Stimulated activated effector memory CD8-positive, alpha-beta T cell treated with anti-CD3 and anti-CD28 coated beads, Interleukin-12 subunit alpha, Interleukin-12 subunit beta, amount 100 ng/mL, for 72 hours (primary cell): Measurements from ENCODE around the gene HBP1.
"Not testable (repeated sequence)": the region's sequence is repeated elsewhere in the genome, so short reads cannot be mapped to it uniquely, and the experiment has no call there.

Experiments
- ATAC-seq: fragments of 150-1000 bp; cut with Tn5 transposase; 2 replicates; pipeline ENCODE4 v1.10.0; 2021
- DNase-seq, 2 donors: peaks; one replicate each; pipeline ENCODE4 v3.0.0; 2021 to 2022; ENCODE audit warnings: low spot score in 2 of 2
- H3K27ac Mint-ChIP-seq: one replicate; pipeline ENCODE4 v1.8.0; 2022; ENCODE audit warnings: mild to moderate bottlenecking, mixed read lengths
- H3K36me3 Mint-ChIP-seq: one replicate; pipeline ENCODE4 v1.8.0; 2022; ENCODE audit warnings: mild to moderate bottlenecking, mixed read lengths
- H3K4me1 Mint-ChIP-seq: one replicate; pipeline ENCODE4 v1.8.0; 2022; ENCODE audit warnings: mixed read lengths
- H3K4me3 Mint-ChIP-seq: one replicate; pipeline ENCODE4 v1.8.0; 2022; ENCODE audit warnings: mild to moderate bottlenecking, mixed read lengths
- H3K9me3 Mint-ChIP-seq: one replicate; pipeline ENCODE4 v1.8.0; 2022; ENCODE audit warnings: mixed read lengths

HBP1 gene

DNA sequence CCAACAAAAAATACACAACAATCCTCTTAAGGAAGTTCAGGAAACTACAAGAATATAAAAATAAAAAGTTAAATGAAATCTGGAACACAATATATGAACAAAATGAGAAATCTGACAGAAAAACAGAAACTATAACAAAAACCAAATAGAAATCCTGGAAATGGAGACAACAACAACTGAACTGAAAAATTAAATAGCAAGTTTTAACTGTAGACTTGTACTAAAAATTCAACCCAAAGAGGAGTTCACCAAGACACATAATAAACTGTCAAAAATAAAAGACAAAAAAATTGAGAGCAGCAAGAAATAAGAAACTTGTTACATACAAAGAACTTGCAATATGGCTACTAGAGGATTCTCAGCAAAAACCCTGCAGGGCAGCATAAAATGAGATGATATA, 45.1 kb downstream of the HBP1 start:
- no peak for DNase-seq
- no peak for ATAC-seq
- Mint-ChIP-seq H3K4me3 (no peak overlapping the region), H3K4me1 (no peaks in the 10 kb centered on the region), H3K27ac (no peak overlapping the region), H3K9me3 (peaks cover 5% of the 10 kb centered on the region), H3K36me3 (peaks cover 13% of the 10 kb centered on the region)

DNA sequence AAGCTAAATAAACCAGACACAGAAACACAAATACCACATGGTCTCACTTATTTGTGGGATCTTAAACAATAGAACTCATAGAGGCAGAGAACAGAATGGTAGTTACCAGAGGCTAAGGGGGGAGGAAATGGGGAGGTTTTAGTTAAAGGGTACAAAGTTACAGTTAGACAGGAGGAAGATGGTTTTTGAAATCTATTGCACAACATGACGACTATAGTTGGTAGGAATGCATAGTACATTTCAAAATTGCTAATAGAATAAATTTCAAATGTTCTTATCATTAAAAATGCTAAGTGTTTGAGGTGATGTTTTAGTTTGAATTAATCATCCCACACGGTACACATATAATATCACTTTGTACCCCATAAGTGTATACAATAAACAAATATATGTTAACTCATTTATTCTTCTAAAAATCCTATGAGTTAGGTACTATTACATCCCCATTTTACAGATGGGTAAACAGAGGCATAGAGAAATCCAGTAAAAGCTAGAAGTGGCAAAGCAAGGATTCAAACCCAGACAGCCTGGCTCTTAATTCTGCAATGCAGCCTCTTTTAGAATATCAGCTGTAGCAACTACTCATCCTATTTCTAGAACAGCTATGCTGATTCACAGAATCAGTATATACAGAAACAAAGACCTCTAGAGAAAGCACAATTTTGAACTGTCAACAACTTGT, 50.9 kb downstream of the HBP1 start:
- Mint-ChIP-seq H3K4me1 (no peaks in the 10 kb centered on the region), H3K36me3 (no peaks in the 10 kb centered on the region), H3K27ac (no peak overlapping the region), H3K9me3 (peaks cover 5% of the 10 kb centered on the region), H3K4me3 (no peak overlapping the region)
- ATAC-seq (no peak), DNase-seq (no peak)

DNA sequence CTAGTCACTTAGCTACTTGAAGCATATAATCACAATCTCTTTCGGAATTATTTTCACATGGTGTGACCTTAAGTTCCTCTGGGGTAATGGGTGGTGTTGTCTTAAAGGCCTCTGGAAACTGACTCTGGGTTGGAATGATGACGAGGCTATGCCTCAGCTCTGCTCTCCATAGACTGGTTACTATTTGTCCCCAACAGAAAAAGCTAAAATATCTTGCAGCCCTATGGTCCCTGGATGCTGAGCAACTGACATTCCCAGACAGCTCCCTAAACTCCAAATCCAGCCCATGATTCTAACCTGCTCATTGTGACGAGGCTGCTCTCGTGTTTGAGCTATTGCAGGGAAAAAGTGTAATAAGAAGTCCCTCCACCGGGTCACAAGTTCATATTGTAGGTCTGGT, 51.6 kb downstream of the HBP1 start:
- ATAC-seq (no peak), DNase-seq (no peak)
- no peaks in the 10 kb centered on the region for H3K9me3 Mint-ChIP-seq
- H3K4me3 Mint-ChIP-seq = no peak overlapping the region
- no peaks in the 10 kb centered on the region for H3K36me3 Mint-ChIP-seq
- no peaks in the 10 kb centered on the region for H3K4me1 Mint-ChIP-seq
- no peak overlapping the region for H3K27ac Mint-ChIP-seq

DNA sequence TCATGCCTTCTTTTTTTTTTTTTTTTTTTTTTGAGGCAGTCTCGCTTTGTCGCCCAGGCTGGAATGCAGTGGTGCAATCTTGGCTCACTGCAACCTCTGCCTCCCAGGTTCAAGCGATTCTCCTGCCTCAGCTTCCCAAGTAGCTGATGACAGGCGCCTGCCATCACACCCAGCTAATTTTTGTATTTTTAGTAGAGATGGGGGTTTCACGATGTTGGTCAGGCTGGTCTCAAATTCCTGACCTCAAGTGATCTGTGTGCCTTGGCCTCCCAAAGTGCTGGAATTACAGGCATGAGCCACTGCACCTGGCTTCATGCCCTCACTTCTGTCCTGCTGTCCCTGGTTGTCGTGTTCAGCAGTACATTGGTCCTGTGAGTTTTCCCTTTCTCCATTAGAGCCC, 52.0 kb downstream of the HBP1 start:
- H3K4me3 Mint-ChIP-seq, DNase-seq, H3K36me3 Mint-ChIP-seq, H3K4me1 Mint-ChIP-seq, H3K9me3 Mint-ChIP-seq, ATAC-seq, H3K27ac Mint-ChIP-seq: not testable (repeated sequence)

DNA sequence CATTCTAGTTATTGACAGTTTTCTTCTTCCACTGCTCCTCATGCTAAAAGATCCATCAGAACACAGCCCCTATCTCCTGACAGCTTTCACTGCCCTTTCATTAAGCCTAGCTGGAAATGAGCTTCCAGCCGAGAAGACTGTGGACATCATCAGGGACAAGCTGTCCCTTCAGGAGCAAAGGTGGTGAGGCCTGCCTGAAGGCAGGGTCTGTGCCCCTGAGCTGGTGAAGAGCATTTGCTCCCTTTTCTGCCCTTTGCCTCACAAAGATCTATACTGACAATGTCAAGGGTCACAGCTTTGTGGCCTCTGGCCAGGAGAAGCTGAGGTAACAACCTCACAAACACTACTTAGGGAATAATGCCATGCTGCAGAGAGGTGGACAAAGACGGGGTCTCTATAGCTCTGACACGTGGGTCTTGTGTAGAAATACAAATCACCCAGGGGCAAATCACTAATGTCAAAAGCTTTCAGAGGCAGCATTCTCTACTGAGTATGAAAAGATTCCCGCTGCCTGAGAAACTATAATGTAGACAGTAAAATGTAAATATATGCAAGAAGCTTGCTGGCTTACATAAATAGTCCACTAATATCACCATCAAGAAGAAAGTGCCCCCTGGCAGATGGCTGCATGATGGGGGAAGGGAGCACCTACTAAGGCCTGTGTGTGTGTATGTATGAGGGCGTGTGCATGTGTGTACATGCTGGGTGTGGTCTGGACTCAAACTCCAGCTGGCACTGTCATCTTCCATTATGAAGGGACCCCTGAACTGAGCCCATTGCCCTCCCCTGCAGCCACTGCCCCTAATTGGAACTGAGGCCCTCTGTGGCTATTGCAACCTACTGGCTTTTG, 55.8 kb downstream of the HBP1 start:
- Mint-ChIP-seq H3K4me1 (no peaks in the 10 kb centered on the region), H3K4me3 (no peak overlapping the region), H3K36me3 (peaks cover 23% of the 10 kb centered on the region), H3K27ac (peak overlapping the region; percentile 38), H3K9me3 (no peaks in the 10 kb centered on the region)
- DNase-seq = no peak
- ATAC-seq = no peak

DNA sequence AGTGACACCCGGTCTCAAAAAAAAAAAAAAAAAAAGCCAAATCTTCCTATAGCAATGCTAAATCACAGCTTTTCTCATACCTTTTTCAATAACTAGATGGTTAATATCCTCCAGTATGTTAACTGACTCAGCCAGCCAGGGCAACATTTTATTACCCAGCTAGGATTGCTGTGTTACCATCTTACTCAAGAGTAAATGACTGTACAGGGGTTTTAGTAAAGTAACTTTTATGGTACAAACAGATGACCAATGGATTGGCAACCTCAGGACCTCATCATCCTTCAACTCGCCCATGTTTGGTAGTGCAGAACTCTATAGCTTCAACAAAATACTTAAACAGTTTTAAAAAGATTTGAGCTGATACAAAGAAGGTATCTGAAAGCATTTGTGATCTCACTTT, 59.5 kb downstream of the HBP1 start:
- Mint-ChIP-seq H3K27ac (no peak overlapping the region), H3K36me3 (peaks cover 35% of the 10 kb centered on the region), H3K4me1 (no peaks in the 10 kb centered on the region), H3K4me3 (no peak overlapping the region), H3K9me3 (no peaks in the 10 kb centered on the region)
- DNase-seq = no peak
- ATAC-seq = no peak

DNA sequence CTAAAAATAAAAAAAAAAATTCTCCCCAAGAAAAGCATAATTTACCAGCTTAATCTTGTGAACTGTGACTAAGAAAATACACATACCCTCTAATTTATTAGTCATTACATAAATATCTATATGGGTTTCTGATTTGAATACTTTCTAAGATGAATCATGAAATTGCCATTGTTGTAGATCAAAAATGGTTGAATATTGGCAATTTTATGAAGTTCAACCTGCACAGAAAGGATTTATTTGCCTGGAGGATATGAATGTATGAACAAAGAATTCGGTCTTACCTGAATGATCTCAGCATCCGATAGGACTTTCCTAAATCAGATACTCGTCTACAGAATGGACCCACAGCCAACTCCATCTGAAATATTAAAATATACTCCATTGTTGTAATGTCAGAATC, 61.5 kb downstream of the HBP1 start:
- DNase-seq (no peak), ATAC-seq (no peak)
- no peaks in the 10 kb centered on the region for H3K4me1 Mint-ChIP-seq
- H3K36me3 Mint-ChIP-seq = peaks cover 35% of the 10 kb centered on the region
- H3K4me3 Mint-ChIP-seq = no peak overlapping the region
- H3K9me3 Mint-ChIP-seq = no peaks in the 10 kb centered on the region
- no peak overlapping the region for H3K27ac Mint-ChIP-seq

DNA sequence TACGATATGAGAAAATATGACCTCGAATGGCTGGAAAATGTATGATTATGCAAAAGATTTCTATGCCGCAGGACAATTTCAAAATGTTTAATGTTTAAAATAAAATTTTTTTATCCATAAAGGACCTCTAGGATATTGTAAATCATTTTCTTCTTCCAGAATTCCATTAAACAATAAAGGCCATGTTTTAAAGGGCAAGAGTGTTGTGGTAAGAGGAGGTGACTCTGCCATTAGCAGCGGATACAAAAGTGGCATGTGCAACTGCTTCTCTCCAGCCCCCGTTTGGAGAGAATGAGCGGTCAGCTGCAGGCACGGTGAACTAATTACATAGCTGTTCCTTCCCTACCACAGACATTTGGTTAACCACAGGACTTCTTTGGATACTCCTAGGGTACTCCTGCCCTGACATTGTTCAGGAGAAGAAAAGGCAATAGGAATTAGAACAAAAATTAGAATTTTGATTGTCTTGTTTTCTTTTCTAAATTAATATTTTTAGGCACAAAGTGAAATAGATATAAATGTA, 63.8 kb downstream of the HBP1 start:
- Mint-ChIP-seq H3K9me3 (no peaks in the 10 kb centered on the region), H3K4me1 (no peaks in the 10 kb centered on the region), H3K4me3 (no peak overlapping the region), H3K27ac (no peak overlapping the region), H3K36me3 (peaks cover 30% of the 10 kb centered on the region)
- ATAC-seq (no peak), DNase-seq (no peak)

DNA sequence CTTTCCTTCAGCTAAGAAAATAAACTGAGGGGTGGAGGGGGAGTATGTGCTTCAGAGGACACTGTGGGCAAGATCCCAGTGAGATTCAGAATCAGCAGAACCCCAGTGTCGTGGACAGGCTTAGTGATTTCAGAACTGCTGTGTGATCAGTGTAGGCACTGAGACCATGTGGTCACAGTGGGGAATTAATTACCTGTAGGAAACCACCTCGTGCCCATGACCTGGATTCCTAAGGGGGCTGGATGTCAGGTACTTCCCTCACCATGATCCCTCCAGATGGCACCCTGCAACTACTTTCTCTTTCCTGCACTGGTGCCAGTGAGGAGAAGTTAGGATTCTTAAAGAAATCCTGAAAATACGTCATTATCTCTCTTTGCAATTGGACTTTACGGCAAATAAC, 64.4 kb downstream of the HBP1 start:
- Mint-ChIP-seq H3K4me1 (no peaks in the 10 kb centered on the region), H3K4me3 (no peak overlapping the region), H3K27ac (no peak overlapping the region), H3K36me3 (peaks cover 26% of the 10 kb centered on the region), H3K9me3 (no peaks in the 10 kb centered on the region)
- peak; percentile 57 for ATAC-seq
- DNase-seq = no peak

DNA sequence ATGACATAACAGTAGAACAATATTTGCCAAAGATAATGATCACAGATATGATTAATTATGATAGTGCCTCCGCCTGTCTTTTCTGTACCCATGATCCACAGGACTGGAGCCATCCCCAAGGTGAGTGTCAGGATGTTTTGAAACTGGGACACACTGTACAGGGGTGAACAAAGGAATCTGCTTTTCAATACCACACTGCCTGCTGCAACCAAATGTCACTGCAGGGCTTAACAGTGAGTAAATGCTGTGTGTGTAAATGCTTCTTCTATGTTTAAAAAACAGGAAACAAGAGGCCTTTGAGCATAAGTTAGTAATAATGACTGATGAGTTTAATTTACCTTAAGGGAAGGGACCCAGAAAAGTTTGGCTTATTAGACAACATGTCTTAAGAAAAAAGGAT, 65.2 kb downstream of the HBP1 start:
- Mint-ChIP-seq H3K9me3 (no peaks in the 10 kb centered on the region), H3K27ac (no peak overlapping the region), H3K4me3 (no peak overlapping the region), H3K4me1 (no peaks in the 10 kb centered on the region), H3K36me3 (peaks cover 18% of the 10 kb centered on the region)
- DNase-seq (no peak), ATAC-seq (no peak)

DNA sequence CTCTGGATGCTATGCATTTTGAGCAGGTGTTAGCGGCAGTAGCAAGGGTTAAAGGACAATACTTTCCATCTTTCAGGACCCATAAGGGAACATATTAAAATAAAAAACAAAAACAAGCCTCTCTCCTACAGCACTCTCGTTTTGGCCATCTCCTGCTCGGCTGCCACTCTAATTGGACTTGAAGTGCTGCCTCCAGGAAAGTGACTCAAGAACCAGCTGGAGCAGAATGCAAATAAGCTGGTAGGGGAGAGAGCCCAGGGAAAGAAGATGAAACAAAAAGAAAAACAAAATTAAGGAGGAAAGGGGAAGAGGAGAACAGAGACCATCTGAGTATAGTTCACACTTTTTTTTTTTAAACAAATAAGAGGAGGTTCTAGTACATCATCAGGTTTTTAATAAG, 65.6 kb downstream of the HBP1 start:
- Mint-ChIP-seq H3K27ac (no peak overlapping the region), H3K4me1 (no peaks in the 10 kb centered on the region), H3K36me3 (peaks cover 15% of the 10 kb centered on the region)

DNA sequence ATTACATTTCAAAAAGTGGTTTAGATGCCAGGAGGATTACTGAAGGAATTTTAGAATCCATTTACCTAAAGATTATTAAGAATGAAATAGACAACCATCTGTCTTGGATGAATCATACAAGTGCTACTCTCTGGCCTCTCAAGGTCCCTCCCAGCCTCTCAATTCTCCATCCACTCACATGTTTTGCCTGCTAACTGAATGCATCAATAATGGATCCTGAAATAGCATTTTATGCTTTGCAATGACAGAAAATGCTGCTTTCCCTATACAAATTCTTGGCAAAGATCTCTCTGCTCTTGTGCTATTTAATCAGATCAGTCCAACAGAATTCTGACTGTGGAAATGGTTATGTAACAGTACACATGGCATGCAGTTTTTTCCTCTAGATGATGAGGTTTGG, 68.1 kb downstream of the HBP1 start:
- no peaks in the 10 kb centered on the region for H3K4me1 Mint-ChIP-seq
- H3K27ac Mint-ChIP-seq = no peak overlapping the region
- ATAC-seq = no peak
- no peaks in the 10 kb centered on the region for H3K9me3 Mint-ChIP-seq
- no peak for DNase-seq
- peaks cover 8% of the 10 kb centered on the region for H3K36me3 Mint-ChIP-seq
- no peak overlapping the region for H3K4me3 Mint-ChIP-seq

More for the DNA sequence above, 65.6 kb downstream of the HBP1 start:
- no peak for ATAC-seq
- Mint-ChIP-seq H3K4me3 (no peak overlapping the region), H3K9me3 (no peaks in the 10 kb centered on the region)
- DNase-seq = no peak

DNA sequence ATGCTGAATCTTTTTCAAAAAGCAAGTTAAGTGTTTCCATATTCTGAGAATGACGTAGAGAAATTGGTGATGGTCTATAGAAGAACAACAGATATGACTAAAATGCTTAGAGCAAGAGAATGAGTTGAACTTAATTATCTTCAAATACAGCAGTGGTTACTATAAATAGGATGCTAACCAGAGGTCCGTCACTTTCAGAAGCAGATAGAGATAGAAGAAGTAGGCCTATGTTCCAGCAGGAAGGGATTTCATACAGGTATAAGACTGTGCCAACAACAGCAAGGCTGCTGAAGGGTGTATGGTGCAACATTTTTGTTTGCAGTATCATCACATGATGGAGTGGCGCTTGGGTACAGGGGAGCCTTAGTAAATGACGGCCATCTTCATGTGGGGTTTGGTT, 68.6 kb downstream of the HBP1 start:
- Mint-ChIP-seq H3K4me3 (no peak overlapping the region), H3K27ac (no peak overlapping the region), H3K4me1 (peaks cover under 1% of the 10 kb centered on the region), H3K9me3 (no peaks in the 10 kb centered on the region), H3K36me3 (peaks cover 8% of the 10 kb centered on the region)
- DNase-seq (no peak), ATAC-seq (no peak)

DNA sequence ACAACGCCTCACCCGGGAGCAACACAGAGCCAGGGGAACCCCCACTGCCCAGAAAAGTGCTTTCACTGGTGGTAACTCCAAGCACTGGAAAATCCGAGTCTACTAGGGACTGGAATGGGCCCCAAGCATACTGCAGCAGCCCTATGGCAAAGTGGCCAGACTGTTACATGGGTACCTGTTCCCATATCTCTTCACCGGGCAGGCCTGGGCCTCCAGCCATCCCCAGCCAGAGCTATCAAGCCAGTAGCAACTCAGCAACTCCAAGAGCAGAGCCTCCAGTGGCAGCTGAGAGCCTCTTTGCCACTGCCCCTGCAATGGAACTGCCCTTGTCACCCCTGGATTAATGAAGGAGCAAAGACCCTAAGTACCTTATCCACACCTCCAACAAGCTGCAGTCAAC, 73.5 kb downstream of the HBP1 start:
- H3K4me3 Mint-ChIP-seq = no peak overlapping the region
- ATAC-seq (no peak), DNase-seq (no peak)
- H3K4me1 Mint-ChIP-seq = peaks cover 5% of the 10 kb centered on the region
- H3K36me3 Mint-ChIP-seq = peaks cover 30% of the 10 kb centered on the region
- no peak overlapping the region for H3K27ac Mint-ChIP-seq
- H3K9me3 Mint-ChIP-seq = no peaks in the 10 kb centered on the region

DNA sequence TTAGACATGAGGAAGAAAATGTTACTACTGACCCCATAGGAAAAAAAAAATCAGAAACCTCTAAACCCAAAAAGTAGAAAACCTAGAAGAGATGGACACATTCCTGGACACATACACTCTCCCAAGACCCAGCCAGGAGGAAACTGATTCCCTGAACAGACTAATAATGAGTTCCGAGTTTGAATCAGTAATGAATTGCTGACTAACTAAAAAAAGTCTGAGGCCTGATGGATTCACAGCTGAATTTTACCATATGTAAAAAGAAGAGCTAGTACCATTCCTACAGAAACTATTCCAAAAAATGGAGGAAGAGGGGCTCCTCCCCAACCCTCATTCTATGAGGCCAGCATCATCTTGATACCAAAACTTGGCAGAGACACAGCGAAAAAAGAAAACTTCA, 75.8 kb downstream of the HBP1 start:
- ATAC-seq = no peak
- H3K4me1 Mint-ChIP-seq = peaks cover 5% of the 10 kb centered on the region
- peak overlapping the region; percentile 21 for H3K27ac Mint-ChIP-seq

DNA sequence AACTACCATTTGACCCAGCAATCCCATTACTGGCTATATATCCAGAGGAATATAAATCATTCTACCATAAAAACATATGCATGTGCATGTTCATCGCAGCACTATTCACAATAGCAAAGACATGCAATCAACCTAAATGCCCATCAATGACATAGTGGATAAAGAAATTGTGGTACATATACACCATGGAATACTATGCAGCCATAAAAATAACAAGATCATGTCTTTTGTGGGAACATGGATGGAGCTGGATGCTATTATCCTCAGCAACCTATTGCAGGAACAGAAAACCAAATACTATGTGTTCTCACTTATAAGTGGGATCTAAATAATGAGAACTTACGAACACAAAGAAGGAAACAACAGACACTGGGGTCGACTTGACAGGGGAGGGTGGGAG, 78.0 kb downstream of the HBP1 start:
- H3K4me1 Mint-ChIP-seq, H3K27ac Mint-ChIP-seq, H3K9me3 Mint-ChIP-seq, H3K4me3 Mint-ChIP-seq, ATAC-seq, DNase-seq: not testable (repeated sequence)
- H3K36me3 Mint-ChIP-seq = peaks cover 40% of the 10 kb centered on the region

More for the DNA sequence above, 75.8 kb downstream of the HBP1 start:
- peaks cover 40% of the 10 kb centered on the region for H3K36me3 Mint-ChIP-seq
- no peaks in the 10 kb centered on the region for H3K9me3 Mint-ChIP-seq
- H3K4me3 Mint-ChIP-seq = no peak overlapping the region
- DNase-seq = no peak
